Neural progenitor cell (in vitro differentiated cells): ENCODE measurements around the gene NAALADL1. TPM values are rescaled to one million over a fixed set of nuclear protein-coding genes. Genes with fewer than 3 reads are reported as not detected.

Source experiments
- DNase-seq: peaks from one replicate; pipeline ENCODE4 v3.0.0-alpha.2; 2016; ENCODE audit warnings: low spot score
- H2AFZ ChIP-seq: fragments of 200-600 bp; sonication (generic); replicated peaks from 2 replicates; pipeline ENCODE4 v1.6.1; 2016; ENCODE audit warnings: antibody characterized with exemption
- H3F3A ChIP-seq: fragments of 200-600 bp; sonication (generic); 2 replicates; pipeline ENCODE4 v1.6.1; 2016; ENCODE audit warnings: antibody characterized with exemption, low read depth
- H3K27ac ChIP-seq: fragments of 200-600 bp; sonication (generic); 2 replicates; pipeline ENCODE4 v1.5.1; 2016; ENCODE audit warnings: mild to moderate bottlenecking
- H3K27me3 ChIP-seq: fragments of 200-600 bp; sonication (generic); 2 replicates; pipeline ENCODE4 v1.6.1; 2016; ENCODE audit warnings: mild to moderate bottlenecking, moderate library complexity
- H3K36me3 ChIP-seq: fragments of 200-600 bp; sonication (generic); 2 replicates; pipeline ENCODE4 v1.5.1; 2016
- H3K4me1 ChIP-seq: fragments of 200-600 bp; sonication (generic); 2 replicates; pipeline ENCODE4 v1.6.1; 2016; ENCODE audit warnings: mixed run types
- H3K4me2 ChIP-seq: fragments of 200-600 bp; sonication (generic); 2 replicates; pipeline ENCODE4 v1.6.1; 2016
- H3K4me3 ChIP-seq: fragments of 200-600 bp; sonication (generic); 2 replicates; pipeline ENCODE4 v1.5.1; 2016
- H3K79me2 ChIP-seq: fragments of 200-600 bp; sonication (generic); 2 replicates; pipeline ENCODE4 v1.6.1; 2016; ENCODE audit warnings: low read depth
- H3K9ac ChIP-seq: fragments of 200-600 bp; sonication (generic); 2 replicates; pipeline ENCODE4 v1.6.1; 2016
- H3K9me3 ChIP-seq: fragments of 200-600 bp; sonication (generic); 2 replicates; pipeline ENCODE4 v1.5.1; 2016; ENCODE audit warnings: low read depth
- H4K20me1 ChIP-seq: fragments of 200-600 bp; sonication (generic); 2 replicates; pipeline ENCODE4 v1.6.1; 2016; ENCODE audit warnings: low read depth
- H3K27ac Mint-ChIP-seq: 3 replicates; pipeline ENCODE4 v1.8.0; 2021; ENCODE audit warnings: mixed read lengths
- H3K27me3 Mint-ChIP-seq: 2 replicates; pipeline ENCODE4 v1.8.0; 2022; ENCODE audit warnings: low read depth, mild to moderate bottlenecking, inconsistent platforms, moderate library complexity, mixed read lengths; ENCODE audit not compliant: insufficient read depth
- H3K36me3 Mint-ChIP-seq: 3 replicates; pipeline ENCODE4 v1.8.0; 2021; ENCODE audit warnings: mixed read lengths
- H3K4me1 Mint-ChIP-seq: 3 replicates; pipeline ENCODE4 v1.8.0; 2021; ENCODE audit warnings: mixed read lengths
- H3K4me3 Mint-ChIP-seq: 3 replicates; pipeline ENCODE4 v1.8.0; 2021; ENCODE audit warnings: mild to moderate bottlenecking, moderate library complexity, mixed read lengths
- H3K9me3 Mint-ChIP-seq: 3 replicates; pipeline ENCODE4 v1.8.0; 2020; ENCODE audit warnings: mixed read lengths
- CTCF ChIP-seq: fragments of 200-600 bp; sonication (generic); IDR thresholded peaks from 2 replicates; pipeline ENCODE4 v1.5.1; 2017; ENCODE audit warnings: antibody characterized with exemption, mild to moderate bottlenecking
- EZH2 ChIP-seq: fragments of 200-600 bp; sonication (generic); IDR thresholded peaks from 2 replicates; pipeline ENCODE4 v1.6.1; 2017; ENCODE audit warnings: antibody characterized with exemption, mild to moderate bottlenecking, moderate library complexity
- EZH2phosphoT487 ChIP-seq: fragments of 200-600 bp; sonication (generic); IDR thresholded peaks from 2 replicates; pipeline ENCODE4 v1.6.1; 2017; ENCODE audit warnings: antibody characterized with exemption
- total RNA-seq: library from RNA; depleted of rRNA; stranded (reverse); fragments of >200 nt; gene quantifications from 2 replicates; pipeline ENCODE4 v1.2.3, GENCODE V29; 2015; ENCODE audit warnings: low replicate concordance

The NAALADL1 gene
- total RNA-seq, 1 donor from 2014 or later, result 0.80 TPM

GRCh38 chr11:65104628-65105027 lies 46.3 kb upstream of the NAALADL1 start:
- Histone ChIP-seq H3K27ac (no peak overlapping the region), H4K20me1 (no peaks in the 10 kb centered on the region), H3K9me3 (no peaks in the 10 kb centered on the region), H3K4me1 (no peaks in the 10 kb centered on the region), H3K9ac (no peak overlapping the region), H3K79me2 (peaks cover 16% of the 10 kb centered on the region), H3K27me3 (no peaks in the 10 kb centered on the region), H3F3A (peaks cover 8% of the 10 kb centered on the region), H3K36me3 (no peaks in the 10 kb centered on the region), H3K4me2 (no peak overlapping the region), H2AFZ (no peak overlapping the region), H3K4me3 (no peak overlapping the region)
- H3K9me3 Mint-ChIP-seq, result no peaks in the 10 kb centered on the region
- no peak for DNase-seq
- peaks cover 2% of the 10 kb centered on the region for H3K36me3 Mint-ChIP-seq
- TF ChIP-seq EZH2 (no peak), EZH2phosphoT487 (no peak), CTCF (no peak)
- H3K4me1 Mint-ChIP-seq, result peaks cover 3% of the 10 kb centered on the region
- no peak overlapping the region for H3K4me3 Mint-ChIP-seq
- peaks cover 2% of the 10 kb centered on the region for H3K27me3 Mint-ChIP-seq
- H3K27ac Mint-ChIP-seq, result no peak overlapping the region

GRCh38 chr11:65103476-65103875 lies 45.1 kb upstream of the NAALADL1 start:
- H3K36me3 ChIP-seq, result no peaks in the 10 kb centered on the region
- no peaks in the 10 kb centered on the region for H4K20me1 ChIP-seq
- TF ChIP-seq EZH2phosphoT487 (no peak), CTCF (no peak), EZH2 (no peak)
- H3F3A ChIP-seq, result peaks cover 8% of the 10 kb centered on the region
- H3K9me3 ChIP-seq, result no peaks in the 10 kb centered on the region
- no peaks in the 10 kb centered on the region for H3K9me3 Mint-ChIP-seq
- H3K4me1 ChIP-seq, result no peaks in the 10 kb centered on the region
- H3K79me2 ChIP-seq, result peaks cover 16% of the 10 kb centered on the region
- no peak overlapping the region for H2AFZ ChIP-seq
- H3K27me3 ChIP-seq, result no peaks in the 10 kb centered on the region
- peaks cover 2% of the 10 kb centered on the region for H3K36me3 Mint-ChIP-seq
- H3K4me1 Mint-ChIP-seq, result peaks cover 3% of the 10 kb centered on the region
- no peak overlapping the region for H3K27ac ChIP-seq
- no peak overlapping the region for H3K4me3 ChIP-seq
- no peak overlapping the region for H3K4me2 ChIP-seq
- no peak for DNase-seq
- no peak overlapping the region for H3K27ac Mint-ChIP-seq
- no peak overlapping the region for H3K4me3 Mint-ChIP-seq
- H3K27me3 Mint-ChIP-seq, result peaks cover 2% of the 10 kb centered on the region
- peak overlapping the region; percentile 60 for H3K9ac ChIP-seq

GRCh38 chr11:65102142-65103095 lies 44.1 kb upstream of the NAALADL1 start:
- Mint-ChIP-seq H3K27ac (no peak overlapping the region), H3K4me1 (peaks cover 3% of the 10 kb centered on the region), H3K9me3 (no peaks in the 10 kb centered on the region), H3K4me3 (no peak overlapping the region), H3K36me3 (peaks cover 6% of the 10 kb centered on the region), H3K27me3 (peaks cover 2% of the 10 kb centered on the region)
- Histone ChIP-seq H2AFZ (no peak overlapping the region), H3F3A (peaks cover 8% of the 10 kb centered on the region), H3K9me3 (no peaks in the 10 kb centered on the region), H3K9ac (peak overlapping the region; percentile 52), H3K4me3 (no peak overlapping the region), H3K27ac (no peak overlapping the region), H4K20me1 (peaks cover 5% of the 10 kb centered on the region), H3K27me3 (no peaks in the 10 kb centered on the region), H3K4me1 (peaks cover under 1% of the 10 kb centered on the region), H3K4me2 (no peak overlapping the region), H3K79me2 (peaks cover 24% of the 10 kb centered on the region), H3K36me3 (no peaks in the 10 kb centered on the region)
- no peak for DNase-seq
- TF ChIP-seq EZH2 (no peak), EZH2phosphoT487 (no peak), CTCF (no peak)
